Ovary (tissue), 3 donors: Measurements from ENCODE around the gene APBB2.

Experiments used
- EP300 ChIP-seq: sonication (generic); formaldehyde crosslinking; IDR thresholded peaks from one replicate; pipeline ENCODE4 v1.6.1; 2017; ENCODE audit warnings: antibody characterized with exemption
- POLR2A ChIP-seq: fragments of 450-650 bp; IDR thresholded peaks from one replicate; pipeline ENCODE4 v1.6.1; 2017; ENCODE audit warnings: antibody characterized with exemption, mild to moderate bottlenecking, moderate library complexity
- TF ChIP-seq, protein P1 (sequence below), 3 donors: fragments of 450-650 bp in 2 of 3; fragments of 200-600 bp in 1 of 3; IDR thresholded peaks; one replicate each; pipeline versions ENCODE4 v1.5.1 to v1.8.0; 2016 to 2022; ENCODE audit warnings: antibody characterized with exemption in 3 of 3, mild to moderate bottlenecking in 1 of 3
- donor health status: DM: no; HTN: no; CAD: no.

DNA sequence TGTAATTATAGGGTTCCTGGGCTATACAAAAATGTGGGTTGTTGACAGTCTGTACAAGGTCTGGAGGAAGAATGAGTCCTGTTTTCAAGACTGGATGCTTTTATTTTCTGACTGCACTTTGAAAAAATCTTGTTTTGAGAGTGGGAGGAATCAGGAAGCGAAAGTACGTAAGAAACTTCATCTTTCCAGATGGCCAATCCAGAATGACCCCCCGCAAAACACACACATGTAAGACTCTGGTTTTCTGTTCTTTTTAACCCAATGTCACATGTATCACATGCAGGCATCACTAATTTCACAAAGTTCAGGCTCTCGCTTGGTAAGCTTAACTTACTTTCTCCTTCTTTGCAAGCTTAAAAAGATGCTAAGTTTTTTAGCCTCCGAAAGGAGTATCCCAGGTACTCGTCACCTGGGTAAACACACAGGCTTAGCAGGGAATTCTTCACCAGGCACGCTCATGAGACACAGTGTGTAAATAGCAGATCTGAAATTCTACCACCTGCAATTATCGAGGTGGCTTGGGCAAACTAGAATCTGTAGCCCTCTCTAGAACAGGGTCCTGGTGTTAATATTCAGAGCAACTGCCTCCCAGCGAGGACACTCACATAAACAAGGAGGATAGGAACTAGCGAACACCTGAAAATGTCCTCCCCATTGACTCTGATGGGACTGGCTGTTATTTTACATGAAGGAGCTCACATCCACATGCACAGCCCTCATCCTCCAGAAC, 373.9 kb downstream of the APBB2 start:
- TF ChIP-seq, protein P1, sequence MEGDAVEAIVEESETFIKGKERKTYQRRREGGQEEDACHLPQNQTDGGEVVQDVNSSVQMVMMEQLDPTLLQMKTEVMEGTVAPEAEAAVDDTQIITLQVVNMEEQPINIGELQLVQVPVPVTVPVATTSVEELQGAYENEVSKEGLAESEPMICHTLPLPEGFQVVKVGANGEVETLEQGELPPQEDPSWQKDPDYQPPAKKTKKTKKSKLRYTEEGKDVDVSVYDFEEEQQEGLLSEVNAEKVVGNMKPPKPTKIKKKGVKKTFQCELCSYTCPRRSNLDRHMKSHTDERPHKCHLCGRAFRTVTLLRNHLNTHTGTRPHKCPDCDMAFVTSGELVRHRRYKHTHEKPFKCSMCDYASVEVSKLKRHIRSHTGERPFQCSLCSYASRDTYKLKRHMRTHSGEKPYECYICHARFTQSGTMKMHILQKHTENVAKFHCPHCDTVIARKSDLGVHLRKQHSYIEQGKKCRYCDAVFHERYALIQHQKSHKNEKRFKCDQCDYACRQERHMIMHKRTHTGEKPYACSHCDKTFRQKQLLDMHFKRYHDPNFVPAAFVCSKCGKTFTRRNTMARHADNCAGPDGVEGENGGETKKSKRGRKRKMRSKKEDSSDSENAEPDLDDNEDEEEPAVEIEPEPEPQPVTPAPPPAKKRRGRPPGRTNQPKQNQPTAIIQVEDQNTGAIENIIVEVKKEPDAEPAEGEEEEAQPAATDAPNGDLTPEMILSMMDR (IDR thresholded peaks at IDR 0.05), result no peak
- TF ChIP-seq POLR2A, result no peak
- no peak for TF ChIP-seq EP300
